ENCODE measurements around the gene WASF2.
"Not testable (repeated sequence)": the region's sequence is repeated elsewhere in the genome, so short reads cannot be mapped to it uniquely, and the experiment has no call there.

Gene WASF2

DNA sequence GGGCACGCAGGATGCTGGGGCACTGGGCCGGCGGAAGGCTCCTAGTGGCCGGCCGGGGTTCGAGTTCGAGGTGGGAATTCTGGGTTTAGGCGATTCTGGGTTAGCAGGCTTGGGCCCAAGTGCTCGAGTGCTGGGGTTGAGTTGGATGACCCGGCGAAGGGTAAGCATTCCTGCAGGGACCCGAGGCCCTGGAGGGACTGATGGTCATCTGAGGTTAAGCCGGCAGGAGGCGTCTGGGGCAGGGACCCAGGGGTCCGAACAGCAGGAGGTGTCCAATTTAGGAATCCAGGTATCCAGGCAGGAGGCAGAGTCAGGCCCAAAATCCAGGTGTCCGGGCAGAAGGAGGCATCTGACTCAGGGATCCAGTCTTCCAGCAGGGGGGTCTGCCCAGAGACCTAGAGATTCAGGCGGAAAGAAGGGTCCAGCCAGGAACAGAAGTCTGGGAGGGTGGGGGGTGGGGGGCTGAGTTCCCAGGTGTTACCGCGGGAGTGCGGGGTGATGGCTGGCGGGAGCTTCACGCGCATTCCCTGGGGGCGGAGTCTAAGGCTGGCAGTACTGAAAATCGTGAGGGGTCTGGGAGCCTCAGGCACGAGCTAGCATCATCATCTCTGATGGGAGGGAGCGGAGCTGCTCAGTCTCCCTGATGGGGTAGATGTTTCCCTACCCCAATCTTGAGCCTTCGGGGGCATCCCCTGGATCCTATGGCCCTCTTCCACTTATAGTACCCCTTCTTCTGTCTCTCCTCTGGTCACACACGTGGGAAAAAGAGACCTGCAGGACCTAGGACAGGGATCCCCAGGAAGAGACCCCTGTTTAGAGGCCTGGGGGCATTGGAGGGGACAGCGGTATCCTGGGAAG lies 97.0 kb downstream of the WASF2 start:
- Histone ChIP-seq H3K36me3 (ENCODE audit: insufficient read depth, low read length) (no peaks in the 10 kb centered on the region), H3K4me3 (peak overlapping the region; percentile 88), H3K9me3 (ENCODE audit: low read depth, low read length) (no peaks in the 10 kb centered on the region), H3K9ac (ENCODE audit: insufficient read length) (peak overlapping the region; percentile 75), H3K27ac (no peak overlapping the region)
- DNase-seq (ENCODE audit: low read depth, low spot score) = no peak
- TF ChIP-seq POLR2AphosphoS5 (IDR thresholded peaks at IDR 0.05; ENCODE audit: borderline replicate concordance, low read depth, low read length) (no peak), FOXP2 (optimal IDR thresholded peaks at IDR 0.05; ENCODE audit: control extremely low read depth, extremely low read length, insufficient read depth) (no peak), EZH2 (IDR thresholded peaks at IDR 0.05) (no peak)

DNA sequence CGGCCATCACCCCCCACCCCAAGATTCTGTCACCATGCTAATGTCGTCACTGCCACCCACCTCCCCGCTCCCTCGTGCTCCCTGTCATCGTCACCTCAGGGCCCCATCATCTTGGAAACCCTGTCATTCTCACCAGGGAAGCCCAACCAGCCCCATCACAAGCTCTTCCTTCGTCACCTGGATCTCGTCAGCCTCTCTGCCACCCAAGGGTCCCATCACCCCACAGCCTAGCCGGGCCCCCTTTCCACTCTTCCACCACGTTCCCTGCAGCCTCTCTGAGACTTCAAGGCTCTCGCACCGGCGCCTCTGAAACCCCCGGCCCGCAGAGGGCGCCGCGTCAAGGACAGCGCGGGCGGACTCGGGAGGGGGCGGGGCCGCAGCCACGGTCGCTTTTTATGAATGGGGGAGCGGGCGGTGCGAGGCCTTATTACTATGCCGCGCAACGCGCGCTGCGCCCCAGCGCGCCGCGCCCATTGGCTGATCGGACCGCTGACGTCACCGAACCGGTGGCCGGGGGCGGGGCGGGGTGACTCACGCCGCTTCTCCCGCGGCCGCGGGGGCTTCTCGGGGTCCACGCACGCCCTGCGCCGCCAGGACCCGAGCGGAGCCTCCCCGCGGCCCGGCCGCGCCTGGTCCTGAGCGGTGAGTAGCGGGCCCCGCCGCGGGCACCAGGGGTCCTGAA lies 97.7 kb downstream of the WASF2 start, which contains the start of gene GPR3:
TSS of gene GPR3 (plus strand) at position 527 of the 682 bp plus-strand sequence. CDS start 1,177 bp downstream, outside the sequence.
- no peak for DNase-seq (ENCODE audit: low read depth, low spot score)
- Histone ChIP-seq H3K27ac (no peak within 1 kb of the TSS), H3K36me3 (ENCODE audit: insufficient read depth, low read length) (no peaks in the 10 kb centered on the region), H3K9me3 (ENCODE audit: low read depth, low read length) (no peaks in the 10 kb centered on the region), H3K9ac (ENCODE audit: insufficient read length) (peak within 1 kb of the TSS; percentile 75), H3K4me3 (peak within 1 kb of the TSS; percentile 88)
- TF ChIP-seq FOXP2 (optimal IDR thresholded peaks at IDR 0.05; ENCODE audit: control extremely low read depth, extremely low read length, insufficient read depth) = no peak
- no peak for TF ChIP-seq EZH2 (IDR thresholded peaks at IDR 0.05)
- TF ChIP-seq POLR2AphosphoS5 (IDR thresholded peaks at IDR 0.05; ENCODE audit: borderline replicate concordance, low read depth, low read length) = no peak

DNA sequence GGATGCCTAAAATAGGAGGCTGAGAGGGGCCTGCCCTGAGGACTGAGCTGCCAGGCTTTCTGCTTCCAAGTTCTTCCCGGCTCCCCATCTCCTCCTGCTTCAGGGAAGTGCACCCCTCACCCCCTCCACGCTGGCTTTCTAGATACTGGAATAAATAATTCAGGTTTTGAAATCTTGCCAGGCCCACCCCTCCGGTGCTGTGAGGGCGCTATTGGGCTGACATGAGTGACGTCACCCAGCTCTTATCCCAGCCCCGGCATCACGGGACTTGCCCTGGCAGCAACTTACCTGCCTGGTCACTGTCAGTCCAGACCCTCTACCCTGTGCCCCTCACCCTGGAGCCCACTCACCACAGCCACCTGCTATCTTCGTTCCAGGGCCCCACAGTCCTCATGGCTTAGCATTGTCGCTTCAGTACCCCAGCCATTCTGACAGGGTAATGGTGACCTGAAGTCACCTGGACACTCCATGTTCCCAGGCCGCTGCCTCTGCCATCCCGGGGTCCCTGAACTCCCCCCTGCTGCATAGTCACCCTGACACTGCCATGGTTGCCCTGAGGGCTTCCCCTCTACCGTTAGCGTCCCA lies 98.4 kb downstream of the WASF2 start:
- DNase-seq (ENCODE audit: low read depth, low spot score) = no peak
- H3K27ac ChIP-seq = no peak overlapping the region
- no peak overlapping the region for H3K9ac ChIP-seq (ENCODE audit: insufficient read length)
- TF ChIP-seq POLR2AphosphoS5 (IDR thresholded peaks at IDR 0.05; ENCODE audit: borderline replicate concordance, low read depth, low read length) (no peak), FOXP2 (optimal IDR thresholded peaks at IDR 0.05; ENCODE audit: control extremely low read depth, extremely low read length, insufficient read depth) (no peak), EZH2 (IDR thresholded peaks at IDR 0.05) (no peak)
- H3K9me3 ChIP-seq (ENCODE audit: low read depth, low read length) = no peaks in the 10 kb centered on the region
- H3K36me3 ChIP-seq (ENCODE audit: insufficient read depth, low read length) = no peaks in the 10 kb centered on the region
- H3K4me3 ChIP-seq = peak overlapping the region; percentile 88

DNA sequence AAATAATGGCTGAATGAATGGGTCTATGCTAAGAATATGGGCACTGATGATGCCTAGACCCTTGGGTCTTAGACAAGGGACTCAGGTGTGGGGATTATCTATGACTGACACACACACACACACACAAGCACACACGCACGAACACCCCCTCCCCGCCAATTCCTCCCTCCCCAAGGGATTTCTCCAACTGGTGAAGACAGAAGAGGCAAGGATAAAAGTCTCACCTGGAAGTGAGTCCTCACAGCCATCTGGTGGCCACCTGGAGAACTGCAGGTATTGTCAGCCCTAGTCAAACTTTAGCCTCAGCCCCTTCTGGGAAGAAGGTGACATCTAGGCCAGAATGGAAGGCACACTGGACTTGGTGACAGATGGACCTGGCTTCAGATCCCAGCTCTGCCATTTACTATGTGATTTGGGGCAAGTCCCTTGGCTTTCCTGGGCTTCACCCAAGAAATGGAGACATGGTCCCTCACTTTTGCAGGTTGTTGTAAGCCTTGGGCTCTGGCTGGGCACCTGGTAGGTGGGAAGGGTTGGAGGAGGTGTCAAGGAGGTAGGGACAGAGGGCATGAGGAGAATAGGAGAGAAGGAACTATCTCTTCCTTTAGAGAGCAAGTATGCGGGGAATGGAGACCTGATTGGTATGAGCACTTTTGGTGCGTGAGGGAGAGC lies 101.5 kb downstream of the WASF2 start:
- no peaks in the 10 kb centered on the region for H3K36me3 ChIP-seq (ENCODE audit: insufficient read depth, low read length)
- H3K27ac ChIP-seq = no peak overlapping the region
- no peaks in the 10 kb centered on the region for H3K9me3 ChIP-seq (ENCODE audit: low read depth, low read length)
- no peak overlapping the region for H3K9ac ChIP-seq (ENCODE audit: insufficient read length)
- no peak for DNase-seq (ENCODE audit: low read depth, low spot score)
- TF ChIP-seq POLR2AphosphoS5 (IDR thresholded peaks at IDR 0.05; ENCODE audit: borderline replicate concordance, low read depth, low read length) (no peak), FOXP2 (optimal IDR thresholded peaks at IDR 0.05; ENCODE audit: control extremely low read depth, extremely low read length, insufficient read depth) (no peak), EZH2 (IDR thresholded peaks at IDR 0.05) (no peak)
- H3K4me3 ChIP-seq = no peak overlapping the region

DNA sequence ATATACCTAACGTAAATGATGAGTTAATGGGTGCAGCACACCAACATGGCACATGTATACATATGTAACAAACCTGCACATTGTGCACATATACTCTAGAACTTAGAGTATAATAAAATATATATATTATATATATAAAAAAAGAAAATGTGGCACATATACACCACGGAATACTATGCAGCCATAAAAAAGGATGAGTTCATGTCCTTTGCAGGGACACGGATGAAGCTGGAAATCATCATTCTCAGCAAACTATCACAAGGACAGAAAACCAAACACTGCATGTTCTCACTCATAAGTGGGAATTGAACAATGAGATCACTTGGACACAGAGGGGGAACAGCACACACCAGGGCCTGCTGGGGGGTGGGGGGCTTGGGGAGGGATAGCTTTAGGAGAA lies 105.2 kb downstream of the WASF2 start:
- H3K27ac ChIP-seq; H3K9me3 ChIP-seq (ENCODE audit: low read depth, low read length); H3K36me3 ChIP-seq (ENCODE audit: insufficient read depth, low read length); DNase-seq (ENCODE audit: low read depth, low spot score); H3K9ac ChIP-seq (ENCODE audit: insufficient read length); H3K4me3 ChIP-seq: not testable (repeated sequence)

DNA sequence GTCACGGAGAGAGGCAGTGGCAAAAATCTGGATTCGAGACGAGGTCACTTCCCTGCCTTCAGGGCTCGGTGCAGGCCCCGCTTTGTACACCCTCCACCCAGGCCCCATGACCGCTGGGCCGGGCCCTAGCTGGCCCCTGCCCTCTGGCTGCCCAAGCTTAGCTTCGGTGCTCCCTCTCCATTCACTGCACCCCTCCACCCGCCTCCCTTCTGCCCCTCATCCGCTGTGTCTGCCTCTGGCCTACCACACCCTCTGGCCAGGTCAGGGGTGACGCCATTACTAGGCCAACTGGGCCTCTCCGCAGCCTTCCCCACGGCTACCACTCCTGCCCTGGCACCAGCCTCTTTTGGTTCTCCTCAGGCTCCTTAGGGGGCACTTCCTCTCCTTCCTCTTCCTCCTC lies 106.3 kb downstream of the WASF2 start:
- Histone ChIP-seq H3K4me3 (no peak overlapping the region), H3K27ac (no peak overlapping the region), H3K9me3 (ENCODE audit: low read depth, low read length) (no peaks in the 10 kb centered on the region), H3K36me3 (ENCODE audit: insufficient read depth, low read length) (no peaks in the 10 kb centered on the region), H3K9ac (ENCODE audit: insufficient read length) (no peak overlapping the region)
- no peak for TF ChIP-seq POLR2AphosphoS5 (IDR thresholded peaks at IDR 0.05; ENCODE audit: borderline replicate concordance, low read depth, low read length)
- no peak for DNase-seq (ENCODE audit: low read depth, low spot score)

DNA sequence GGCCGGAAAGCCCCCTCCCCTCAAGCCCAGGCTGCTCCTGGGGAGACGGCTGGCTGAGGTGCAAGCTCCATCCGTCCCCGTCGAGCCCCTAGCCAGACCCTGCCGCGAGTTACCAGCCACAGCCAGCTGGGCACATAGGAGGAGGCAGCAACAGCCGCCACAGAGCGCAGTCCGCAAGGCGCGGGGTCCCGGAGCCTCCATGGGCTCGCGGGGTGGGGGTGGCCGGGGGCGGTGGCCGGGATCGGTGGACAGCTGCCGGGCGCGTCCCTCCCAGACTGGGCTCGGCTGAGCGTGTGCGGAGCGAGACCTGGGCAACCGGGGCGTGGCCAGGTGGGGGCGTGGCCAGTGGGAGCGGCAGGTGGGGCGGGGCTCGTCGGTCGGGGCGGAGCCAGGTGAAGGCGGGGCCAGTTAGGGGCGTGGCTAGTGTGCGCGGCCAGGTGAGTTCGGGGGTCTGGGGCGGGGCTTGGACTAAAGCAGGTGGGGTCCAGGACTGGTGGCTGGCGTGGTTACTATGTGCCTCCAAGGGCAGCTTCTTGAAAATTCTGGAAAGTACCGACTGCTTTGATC lies 106.8 kb downstream of the WASF2 start, which contains the start of gene CD164L2:
TSS of gene CD164L2 (minus strand) at position 295 of the 567 bp plus-strand sequence. CDS start at position 201, 94 bp downstream.
- TF ChIP-seq POLR2AphosphoS5 (IDR thresholded peaks at IDR 0.05; ENCODE audit: borderline replicate concordance, low read depth, low read length) (no peak), FOXP2 (optimal IDR thresholded peaks at IDR 0.05; ENCODE audit: control extremely low read depth, extremely low read length, insufficient read depth) (no peak), EZH2 (IDR thresholded peaks at IDR 0.05) (no peak)
- H3K9ac ChIP-seq (ENCODE audit: insufficient read length) = no peak within 1 kb of the TSS
- no peak within 1 kb of the TSS for H3K4me3 ChIP-seq
- no peak within 1 kb of the TSS for H3K27ac ChIP-seq
- no peak for DNase-seq (ENCODE audit: low read depth, low spot score)
- H3K36me3 ChIP-seq (ENCODE audit: insufficient read depth, low read length) = no peaks in the 10 kb centered on the region
- no peaks in the 10 kb centered on the region for H3K9me3 ChIP-seq (ENCODE audit: low read depth, low read length)

Data from SK-N-MC (cell line).